Endothelial cell of umbilical vein (primary cell): ENCODE results near the gene GOLGA8B.
"Not testable (repeated sequence)": the region's sequence is repeated elsewhere in the genome, so short reads cannot be mapped to it uniquely, and the experiment has no call there.

Experiments used
- EZH2 ChIP-seq: IDR thresholded peaks from 2 replicates; pipeline ENCODE4 v1.6.1; 2012; ENCODE audit warnings: borderline replicate concordance, low read depth, mild to moderate bottlenecking, moderate library complexity, low read length, inconsistent platforms; ENCODE audit not compliant: severe bottlenecking
- FOS ChIP-seq: IDR thresholded peaks from 2 replicates; pipeline ENCODE4 v1.6.1; 2011; ENCODE audit warnings: mild to moderate bottlenecking, low read length, moderate library complexity, borderline replicate concordance; ENCODE audit not compliant: insufficient read depth
- GATA2 ChIP-seq: IDR thresholded peaks from 2 replicates; pipeline ENCODE4 v1.7.0; 2011; ENCODE audit warnings: low read depth, mild to moderate bottlenecking, moderate library complexity, mixed read lengths, low read length; ENCODE audit not compliant: insufficient read length, insufficient read depth
- POLR2A ChIP-seq: IDR thresholded peaks from 2 replicates; pipeline ENCODE4 v1.6.1; 2012; ENCODE audit warnings: low read depth, mild to moderate bottlenecking, control low read depth, low read length
- POLR2AphosphoS5 ChIP-seq: IDR thresholded peaks from 2 replicates; pipeline ENCODE4 v1.6.1; 2012; ENCODE audit warnings: low read depth, mild to moderate bottlenecking, control low read depth, low read length, moderate library complexity; ENCODE audit not compliant: insufficient read depth
- TF ChIP-seq, protein P1 (sequence below), 2 donors: IDR thresholded peaks; 1 replicate in 1 of 2; 2 replicates in 1 of 2; pipeline ENCODE4 v1.5.1; 2011; ENCODE audit warnings: low read length in 2 of 2, mild to moderate bottlenecking in 2 of 2, moderate library complexity in 2 of 2, control low read depth in 1 of 2, inconsistent platforms in 1 of 2, low read depth in 1 of 2; ENCODE audit not compliant: insufficient read depth in 1 of 2; ENCODE audit errors: extremely low read depth in 1 of 2
- TF ChIP-seq, protein P2 (sequence below): IDR thresholded peaks from 2 replicates; pipeline ENCODE4 v1.6.1; 2011; ENCODE audit not compliant: insufficient read depth, insufficient read length

DNA sequence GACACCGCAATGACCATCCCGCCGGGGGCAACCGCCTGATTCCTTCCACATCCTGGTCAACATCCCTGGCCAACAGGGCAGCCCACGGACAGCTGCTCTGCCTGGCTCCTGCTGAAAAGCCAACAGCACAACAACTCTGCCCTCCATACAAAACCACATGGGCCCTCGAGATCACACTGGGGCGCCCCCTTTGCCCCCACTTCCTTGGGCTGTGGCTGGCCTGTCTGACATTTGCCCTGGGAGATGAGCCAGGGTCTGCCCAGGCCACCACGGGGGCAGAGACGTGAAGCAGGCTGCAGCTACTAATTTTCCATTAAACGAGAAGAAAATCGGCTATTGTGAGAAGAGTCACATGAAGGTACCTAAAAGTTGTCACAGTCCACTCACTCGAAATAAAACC is 16.3 kb downstream of the GOLGA8B start:
- not testable (repeated sequence) for TF ChIP-seq POLR2AphosphoS5, POLR2A, EZH2, FOS, GATA2
- TF ChIP-seq, protein P1, sequence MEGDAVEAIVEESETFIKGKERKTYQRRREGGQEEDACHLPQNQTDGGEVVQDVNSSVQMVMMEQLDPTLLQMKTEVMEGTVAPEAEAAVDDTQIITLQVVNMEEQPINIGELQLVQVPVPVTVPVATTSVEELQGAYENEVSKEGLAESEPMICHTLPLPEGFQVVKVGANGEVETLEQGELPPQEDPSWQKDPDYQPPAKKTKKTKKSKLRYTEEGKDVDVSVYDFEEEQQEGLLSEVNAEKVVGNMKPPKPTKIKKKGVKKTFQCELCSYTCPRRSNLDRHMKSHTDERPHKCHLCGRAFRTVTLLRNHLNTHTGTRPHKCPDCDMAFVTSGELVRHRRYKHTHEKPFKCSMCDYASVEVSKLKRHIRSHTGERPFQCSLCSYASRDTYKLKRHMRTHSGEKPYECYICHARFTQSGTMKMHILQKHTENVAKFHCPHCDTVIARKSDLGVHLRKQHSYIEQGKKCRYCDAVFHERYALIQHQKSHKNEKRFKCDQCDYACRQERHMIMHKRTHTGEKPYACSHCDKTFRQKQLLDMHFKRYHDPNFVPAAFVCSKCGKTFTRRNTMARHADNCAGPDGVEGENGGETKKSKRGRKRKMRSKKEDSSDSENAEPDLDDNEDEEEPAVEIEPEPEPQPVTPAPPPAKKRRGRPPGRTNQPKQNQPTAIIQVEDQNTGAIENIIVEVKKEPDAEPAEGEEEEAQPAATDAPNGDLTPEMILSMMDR (IDR thresholded peaks at IDR 0.05; ENCODE audit: extremely low read depth in 1 of 2, insufficient read depth in 1 of 2, low read depth in 1 of 2, low read length in 2 of 2): not testable (repeated sequence)
- TF ChIP-seq, protein P2, sequence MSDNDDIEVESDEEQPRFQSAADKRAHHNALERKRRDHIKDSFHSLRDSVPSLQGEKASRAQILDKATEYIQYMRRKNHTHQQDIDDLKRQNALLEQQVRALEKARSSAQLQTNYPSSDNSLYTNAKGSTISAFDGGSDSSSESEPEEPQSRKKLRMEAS: not testable (repeated sequence)
